ENCODE data around the gene PI4K2A.
"Not testable (repeated sequence)": the region's sequence is repeated elsewhere in the genome, so short reads cannot be mapped to it uniquely, and the experiment has no call there.

PI4K2A gene

GRCh38 chr10:97675222-97675621, 34.8 kb downstream of the PI4K2A start:
- no peak for DNase-seq

GRCh38 chr10:97676770-97677581, 36.5 kb downstream of the PI4K2A start:
- DNase-seq: no peak

GRCh38 chr10:97679594-97679993, 39.1 kb downstream of the PI4K2A start:
- DNase-seq: no peak

GRCh38 chr10:97682042-97682441, 41.6 kb downstream of the PI4K2A start:
- no peak for DNase-seq

GRCh38 chr10:97683556-97684367, 43.3 kb downstream of the PI4K2A start:
- no peak for DNase-seq

GRCh38 chr10:97684368-97684713, 43.9 kb downstream of the PI4K2A start:
- not testable (repeated sequence) for DNase-seq

- no peak for DNase-seq
These were observed 44.5 kb downstream of the PI4K2A start for GRCh38 chr10:97684866-97685394.

GRCh38 chr10:97685395-97685958, 45.0 kb downstream of the PI4K2A start:
- DNase-seq: no peak

GRCh38 chr10:97686301-97686961, 46.0 kb downstream of the PI4K2A start:
- no peak for DNase-seq

GRCh38 chr10:97686962-97687784, 46.7 kb downstream of the PI4K2A start, which contains the start of gene AVPI1:
Gene AVPI1 (minus strand): TSS chr10:97687241. CDS start chr10:97679905, 7,336 bp downstream.
- peak; percentile 88 for DNase-seq

- DNase-seq: no peak
These were observed 47.6 kb downstream of the PI4K2A start for GRCh38 chr10:97687785-97688781.

- no peak for DNase-seq
These were observed 49.1 kb downstream of the PI4K2A start for GRCh38 chr10:97689559-97690020.

GRCh38 chr10:97690133-97690532, 49.7 kb downstream of the PI4K2A start:
- no peak for DNase-seq

GRCh38 chr10:97698072-97698655, 57.7 kb downstream of the PI4K2A start:
- not testable (repeated sequence) for DNase-seq

GRCh38 chr10:97701438-97702069, 61.1 kb downstream of the PI4K2A start:
- peak; percentile 31 for DNase-seq

- no peak for DNase-seq
These were observed 63.1 kb downstream of the PI4K2A start for GRCh38 chr10:97703398-97704067.

GRCh38 chr10:97704341-97704740, 63.9 kb downstream of the PI4K2A start:
- DNase-seq: no peak

GRCh38 chr10:97705006-97705670, 64.7 kb downstream of the PI4K2A start:
- no peak for DNase-seq

Measured in NCI-H774 (cell line).